HG03064 (cell line): ENCODE measurements around the gene SCAND1.
A peak's percentile ranks its signal among the peaks of the same experiment; 100 is the strongest.
"Not testable (repeated sequence)": the region's sequence is repeated elsewhere in the genome, so short reads cannot be mapped to it uniquely, and the experiment has no call there.

Experiments used
- ATAC-seq: cut with Tn5 transposase; IDR thresholded peaks from one replicate; pipeline ENCODE4 v1.9.1; 2021; ENCODE audit warnings: low read depth; ENCODE audit not compliant: unreplicated experiment

SCAND1 gene

GRCh38 chr20:35954200-35954906 is at the start of gene SCAND1:
Gene SCAND1, minus strand, starts transcription at chr20:35954502. Its CDS starts 218 bp downstream, at chr20:35954284.
- ATAC-seq = peak; percentile 83

GRCh38 chr20:36004045-36004444 is 49.7 kb upstream of the SCAND1 start:
- no peak for ATAC-seq

GRCh38 chr20:36002855-36003254 is 48.6 kb upstream of the SCAND1 start:
- no peak for ATAC-seq

GRCh38 chr20:36001331-36001730 is 47.0 kb upstream of the SCAND1 start:
- ATAC-seq = not testable (repeated sequence)

- ATAC-seq = not testable (repeated sequence)
These were observed 42.2 kb upstream of the SCAND1 start for GRCh38 chr20:35996492-35996891.

- ATAC-seq = no peak
These were observed 40.7 kb upstream of the SCAND1 start for GRCh38 chr20:35994994-35995453.

- no peak for ATAC-seq
These were observed 38.5 kb upstream of the SCAND1 start for GRCh38 chr20:35992713-35993335.

- no peak for ATAC-seq
These were observed 37.0 kb upstream of the SCAND1 start for GRCh38 chr20:35991142-35991771.

GRCh38 chr20:35988910-35989463 is 34.7 kb upstream of the SCAND1 start:
- ATAC-seq = no peak

GRCh38 chr20:35985806-35986205 is 31.5 kb upstream of the SCAND1 start:
- no peak for ATAC-seq

GRCh38 chr20:35984382-35984781 is 30.1 kb upstream of the SCAND1 start:
- no peak for ATAC-seq

GRCh38 chr20:35981969-35982368 is 27.7 kb upstream of the SCAND1 start:
- no peak for ATAC-seq

- ATAC-seq = no peak
These were observed 25.2 kb upstream of the SCAND1 start for GRCh38 chr20:35979544-35979943.

- ATAC-seq = no peak
These were observed 23.8 kb upstream of the SCAND1 start for GRCh38 chr20:35978041-35978513.

- ATAC-seq = no peak
These were observed 21.5 kb upstream of the SCAND1 start for GRCh38 chr20:35975576-35976373.

GRCh38 chr20:35974256-35974655 is 20.0 kb upstream of the SCAND1 start:
- ATAC-seq = no peak

- no peak for ATAC-seq
These were observed 18.2 kb upstream of the SCAND1 start for GRCh38 chr20:35972462-35972861.

GRCh38 chr20:35971981-35972380 is 17.7 kb upstream of the SCAND1 start:
- ATAC-seq = no peak

- ATAC-seq = no peak
These were observed 14.6 kb upstream of the SCAND1 start for GRCh38 chr20:35968930-35969329.

- no peak for ATAC-seq
These were observed 13.8 kb upstream of the SCAND1 start, which contains the start of gene CNBD2 for GRCh38 chr20:35967979-35968640. Gene CNBD2, plus strand, starts transcription at chr20:35968590. Its CDS starts 173 bp downstream, at chr20:35968763.
